ENCODE measurements around the gene DDN.

- TF ChIP-seq CTCF (conservative IDR thresholded peaks at IDR 0.05) (no peak), ZFX (IDR thresholded peaks at IDR 0.05) (no peak)
Observed at GRCh38 chr12:48969833-48970701, 29.1 kb downstream of the DDN start.
